Activated T-helper 1 cell treated with anti-CD3 and anti-CD28 coated beads, Interleukin-12 subunit alpha, Interleukin-12 subunit beta, Interleukin-2, Interleukin-4 antibody, amounts not matched to agents 30 ng/mL and 10 ng/mL and 1 ng/mL, durations not matched to agents 14 hours and 24 hours and 36 hours (primary cell): Measurements from ENCODE around the gene GPAT3. TPM values are rescaled to one million over a fixed set of nuclear protein-coding genes. Genes with fewer than 3 reads are reported as not detected.

Source experiments
- DNase-seq: peaks from one replicate; pipeline ENCODE4 v3.0.0; 2021; ENCODE audit warnings: low spot score
- H3K27ac Mint-ChIP-seq: one replicate; pipeline ENCODE4 v1.8.0; 2021; ENCODE audit warnings: mild to moderate bottlenecking, mixed read lengths
- H3K27me3 Mint-ChIP-seq: one replicate; pipeline ENCODE4 v1.8.0; 2022; ENCODE audit warnings: mild to moderate bottlenecking, moderate library complexity, mixed read lengths; ENCODE audit not compliant: insufficient read depth
- H3K36me3 Mint-ChIP-seq: one replicate; pipeline ENCODE4 v1.8.0; 2021; ENCODE audit warnings: low read depth, mixed read lengths
- H3K4me1 Mint-ChIP-seq: one replicate; pipeline ENCODE4 v1.8.0; 2021; ENCODE audit warnings: low read depth, mixed read lengths
- H3K4me3 Mint-ChIP-seq: one replicate; pipeline ENCODE4 v1.8.0; 2021; ENCODE audit warnings: mild to moderate bottlenecking, moderate library complexity, mixed read lengths
- H3K9me3 Mint-ChIP-seq: one replicate; pipeline ENCODE4 v1.8.0; 2021; ENCODE audit warnings: mixed read lengths
- intact Hi-C: fragments of 100-400 bp; cut with micrococcal nuclease; formaldehyde crosslinking; loops from one replicate; pipeline ENCODE4 v1.15.1; 2024
- total RNA-seq: library from RNA; stranded (reverse); gene quantifications from 2 replicates; pipeline ENCODE4 v1.2.3, GENCODE V29; 2022

Gene GPAT3
- total RNA-seq, 1 donor from 2014 or later = 5.7 TPM

DNA sequence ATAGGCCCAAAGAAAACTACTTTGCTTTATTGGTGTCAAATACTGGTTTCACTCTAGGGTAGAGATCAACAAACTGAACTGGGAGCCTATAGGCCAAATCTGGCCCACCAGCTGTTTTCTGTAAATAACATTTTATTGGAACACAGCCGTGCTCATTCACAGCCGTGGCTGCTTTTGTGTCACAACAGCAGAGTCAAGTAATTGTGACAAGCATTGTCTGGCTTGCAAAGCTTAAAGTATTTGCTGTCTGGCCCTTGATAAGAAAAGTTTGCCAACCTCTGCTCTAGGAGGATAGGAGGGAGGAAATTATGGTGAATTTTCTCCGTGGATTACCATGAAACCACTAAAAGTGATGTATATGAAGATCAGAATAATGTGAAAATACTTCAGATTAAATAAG, 53.4 kb downstream of the GPAT3 start:
- Mint-ChIP-seq H3K4me3 (no peak overlapping the region), H3K36me3 (peaks cover 1% of the 10 kb centered on the region), H3K27ac (no peak overlapping the region), H3K4me1 (no peaks in the 10 kb centered on the region), H3K27me3 (no peaks in the 10 kb centered on the region), H3K9me3 (peaks cover 4% of the 10 kb centered on the region)
- no peak for DNase-seq
- intact Hi-C loops = no loop called here

GRCh38 chr4:83591056-83591455, 55.1 kb downstream of the GPAT3 start:
- Mint-ChIP-seq H3K27ac (no peak overlapping the region), H3K36me3 (peaks cover 1% of the 10 kb centered on the region), H3K4me1 (no peaks in the 10 kb centered on the region), H3K4me3 (no peak overlapping the region), H3K9me3 (peaks cover 4% of the 10 kb centered on the region), H3K27me3 (no peaks in the 10 kb centered on the region)
- intact Hi-C loops = no loop called here
- no peak for DNase-seq

DNA sequence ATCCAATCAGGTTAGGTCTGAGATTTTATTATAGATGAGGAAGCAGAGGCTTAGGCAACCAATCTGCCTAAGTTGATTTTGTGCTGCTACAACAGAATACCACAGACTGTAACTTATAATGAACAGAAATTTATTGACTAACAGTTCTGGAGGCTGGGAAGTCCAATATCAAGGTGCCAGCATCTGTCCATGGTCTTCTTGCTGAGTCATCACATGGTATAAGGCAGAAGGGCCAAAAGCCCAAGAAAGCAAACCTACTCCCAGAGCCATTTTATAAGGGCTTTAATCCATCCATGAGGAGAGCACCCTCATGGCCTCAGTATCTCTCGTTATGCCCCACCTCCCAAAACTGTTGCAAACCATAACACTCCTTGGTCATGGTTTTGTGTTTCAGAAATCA, 55.8 kb downstream of the GPAT3 start:
- no peak for DNase-seq
- H3K4me1 Mint-ChIP-seq = no peaks in the 10 kb centered on the region
- no peak overlapping the region for H3K4me3 Mint-ChIP-seq
- H3K27me3 Mint-ChIP-seq = no peaks in the 10 kb centered on the region
- H3K9me3 Mint-ChIP-seq = peaks cover 4% of the 10 kb centered on the region
- H3K27ac Mint-ChIP-seq = no peak overlapping the region
- intact Hi-C loops = no loop called here
- peaks cover 1% of the 10 kb centered on the region for H3K36me3 Mint-ChIP-seq

DNA sequence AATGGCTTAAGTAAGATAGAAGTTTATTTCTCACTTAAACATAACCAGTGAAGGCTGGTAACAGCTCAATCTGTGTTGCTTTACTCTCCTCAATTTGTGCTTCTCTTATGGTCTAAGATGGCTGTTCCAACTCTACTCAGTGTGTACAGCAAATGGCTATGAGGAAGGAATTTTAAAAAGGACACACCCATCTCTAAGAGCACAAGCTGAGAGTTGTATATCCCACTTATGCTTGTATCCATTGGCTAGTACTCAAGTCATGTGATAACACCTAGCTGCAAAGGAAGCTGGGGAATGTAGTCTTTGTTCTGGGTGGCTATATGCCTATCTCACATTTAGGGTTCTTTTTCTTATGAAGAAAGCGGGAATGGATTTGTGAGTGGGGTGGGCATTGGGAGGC, 63.3 kb downstream of the GPAT3 start:
- H3K36me3 Mint-ChIP-seq = no peaks in the 10 kb centered on the region
- no peak for DNase-seq
- intact Hi-C loops = no loop called here
- no peak overlapping the region for H3K27ac Mint-ChIP-seq
- H3K4me1 Mint-ChIP-seq = no peaks in the 10 kb centered on the region
- no peaks in the 10 kb centered on the region for H3K9me3 Mint-ChIP-seq
- no peaks in the 10 kb centered on the region for H3K27me3 Mint-ChIP-seq
- H3K4me3 Mint-ChIP-seq = no peak overlapping the region

GRCh38 chr4:83603129-83603528, 67.2 kb downstream of the GPAT3 start:
- Mint-ChIP-seq H3K4me1 (no peaks in the 10 kb centered on the region), H3K9me3 (no peaks in the 10 kb centered on the region), H3K4me3 (no peak overlapping the region), H3K27me3 (peaks cover 16% of the 10 kb centered on the region), H3K27ac (no peak overlapping the region), H3K36me3 (no peaks in the 10 kb centered on the region)
- intact Hi-C loops = no loop called here
- no peak for DNase-seq

DNA sequence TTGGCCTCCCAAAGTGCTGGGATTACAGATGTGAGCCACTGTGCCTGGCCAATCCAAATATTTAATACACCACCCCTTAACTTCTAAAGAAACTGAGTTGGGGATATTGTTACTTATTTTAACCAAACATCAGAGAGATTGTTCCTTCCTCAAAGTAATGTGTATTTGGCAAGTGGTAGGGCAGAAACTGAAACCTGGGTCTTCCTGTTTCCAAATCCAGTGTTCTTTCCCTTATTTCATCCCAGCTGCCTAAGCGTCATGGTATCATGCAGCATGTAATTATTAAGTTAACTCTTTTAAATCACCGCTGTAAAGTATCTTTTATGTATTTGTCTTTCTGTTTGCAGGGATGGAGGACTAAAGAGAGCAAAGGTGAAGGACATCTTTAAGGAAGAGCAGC, 68.4 kb downstream of the GPAT3 start:
- peaks cover 16% of the 10 kb centered on the region for H3K27me3 Mint-ChIP-seq
- H3K9me3 Mint-ChIP-seq = no peaks in the 10 kb centered on the region
- no peak overlapping the region for H3K27ac Mint-ChIP-seq
- DNase-seq = no peak
- H3K4me3 Mint-ChIP-seq = no peak overlapping the region
- H3K4me1 Mint-ChIP-seq = no peaks in the 10 kb centered on the region
- intact Hi-C loops = no loop called here
- H3K36me3 Mint-ChIP-seq = no peaks in the 10 kb centered on the region

- no peak overlapping the region for H3K27ac Mint-ChIP-seq
- H3K9me3 Mint-ChIP-seq = no peaks in the 10 kb centered on the region
- H3K27me3 Mint-ChIP-seq = peaks cover 16% of the 10 kb centered on the region
- no peak overlapping the region for H3K4me3 Mint-ChIP-seq
- no peak for DNase-seq
- intact Hi-C loops = no loop called here
- no peaks in the 10 kb centered on the region for H3K4me1 Mint-ChIP-seq
- no peaks in the 10 kb centered on the region for H3K36me3 Mint-ChIP-seq
These were observed 69.3 kb downstream of the GPAT3 start for GRCh38 chr4:83605210-83605609.

DNA sequence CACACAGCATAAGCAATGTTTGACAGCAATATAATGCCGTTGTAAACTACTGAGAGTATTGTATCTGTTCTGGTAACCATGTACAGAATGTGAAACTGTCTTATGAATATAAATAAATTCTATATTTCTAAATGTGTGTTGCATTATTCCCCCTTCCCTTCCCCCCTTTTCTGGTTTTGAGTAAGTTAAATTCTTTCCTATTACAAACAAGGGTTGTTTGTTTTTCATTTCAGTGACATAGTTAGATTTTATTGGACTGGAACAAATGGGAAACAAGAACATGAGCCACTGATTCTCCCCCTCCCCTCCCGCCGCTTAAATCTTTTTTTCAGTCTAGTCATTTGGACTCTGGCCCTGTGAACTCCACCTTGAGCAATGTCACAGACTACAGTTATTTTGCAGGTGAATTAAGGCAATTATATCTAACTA, 69.8 kb downstream of the GPAT3 start:
- DNase-seq = no peak
- Mint-ChIP-seq H3K27me3 (peaks cover 19% of the 10 kb centered on the region), H3K27ac (no peak overlapping the region), H3K4me1 (no peaks in the 10 kb centered on the region), H3K36me3 (no peaks in the 10 kb centered on the region), H3K9me3 (no peaks in the 10 kb centered on the region), H3K4me3 (no peak overlapping the region)
- intact Hi-C loops = no loop called here

DNA sequence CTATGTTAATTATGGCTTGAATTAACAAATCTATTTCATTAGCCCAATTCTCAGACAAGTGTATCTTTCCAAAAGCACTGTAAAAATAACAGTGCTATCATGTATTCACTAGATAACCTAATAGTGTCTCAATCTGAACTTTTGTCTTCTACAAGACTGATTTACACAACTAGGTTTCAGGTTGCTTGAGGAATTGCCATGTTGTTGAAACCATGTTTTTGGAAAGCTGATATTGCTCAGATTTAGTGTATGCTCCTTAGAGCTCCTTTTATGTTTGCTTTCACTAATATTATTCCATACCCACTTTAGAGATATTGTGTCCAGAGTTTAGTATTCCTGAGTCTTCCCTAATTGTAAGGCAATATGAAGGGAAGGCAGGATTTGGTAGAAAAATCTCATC, 70.6 kb downstream of the GPAT3 start:
- Mint-ChIP-seq H3K36me3 (no peaks in the 10 kb centered on the region), H3K4me3 (no peak overlapping the region)
- intact Hi-C loops = no loop called here

DNA sequence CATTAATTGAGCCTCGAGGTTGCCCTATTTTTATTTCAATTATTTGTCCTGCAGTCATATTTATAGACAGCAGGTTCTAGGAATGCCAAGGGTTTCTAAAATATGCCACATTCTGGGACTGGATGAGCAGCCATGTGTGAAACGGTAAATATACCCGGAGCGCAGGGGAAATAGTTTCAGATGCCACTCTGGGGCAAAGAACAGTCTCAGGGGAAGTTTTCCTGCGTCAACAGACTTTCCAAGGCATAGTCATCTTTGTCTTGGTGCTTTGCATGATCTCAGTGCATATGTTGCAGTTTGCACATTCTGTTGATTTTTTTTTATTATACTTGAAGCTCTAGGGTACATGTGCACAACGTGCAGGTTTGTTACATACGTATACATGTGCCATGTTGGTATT, 71.0 kb downstream of the GPAT3 start:
- Mint-ChIP-seq H3K4me3 (no peak overlapping the region), H3K4me1 (no peaks in the 10 kb centered on the region), H3K36me3 (no peaks in the 10 kb centered on the region), H3K9me3 (no peaks in the 10 kb centered on the region), H3K27ac (no peak overlapping the region), H3K27me3 (peaks cover 19% of the 10 kb centered on the region)
- intact Hi-C loops = no loop called here
- DNase-seq = no peak

More for the DNA sequence above, 70.6 kb downstream of the GPAT3 start:
- H3K27ac Mint-ChIP-seq = no peak overlapping the region
- H3K9me3 Mint-ChIP-seq = no peaks in the 10 kb centered on the region
- DNase-seq = no peak
- H3K4me1 Mint-ChIP-seq = no peaks in the 10 kb centered on the region
- H3K27me3 Mint-ChIP-seq = peaks cover 19% of the 10 kb centered on the region

DNA sequence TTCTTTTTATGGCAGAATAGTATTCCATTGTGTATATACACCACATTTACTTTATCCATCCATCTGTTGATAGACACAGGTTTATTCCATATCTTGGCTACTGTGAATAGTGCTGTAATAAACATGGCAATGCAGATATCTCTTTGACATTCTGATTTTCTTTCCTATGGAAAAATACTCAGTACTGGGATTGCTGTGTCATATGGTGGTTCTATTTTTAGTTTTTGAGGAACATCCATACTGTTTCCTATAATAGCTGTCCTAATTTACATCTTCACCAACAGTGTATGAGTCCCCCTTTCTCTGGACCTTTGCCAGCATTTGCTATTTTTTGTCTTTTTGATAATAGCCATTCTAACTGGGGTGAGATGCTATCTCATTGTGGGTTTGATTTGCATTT, 73.5 kb downstream of the GPAT3 start:
- peaks cover 25% of the 10 kb centered on the region for H3K27me3 Mint-ChIP-seq
- H3K27ac Mint-ChIP-seq = no peak overlapping the region
- H3K4me1 Mint-ChIP-seq = no peaks in the 10 kb centered on the region
- H3K4me3 Mint-ChIP-seq = no peak overlapping the region
- no peaks in the 10 kb centered on the region for H3K36me3 Mint-ChIP-seq
- H3K9me3 Mint-ChIP-seq = peaks cover 18% of the 10 kb centered on the region
- DNase-seq = no peak
- intact Hi-C loops = no loop called here

DNA sequence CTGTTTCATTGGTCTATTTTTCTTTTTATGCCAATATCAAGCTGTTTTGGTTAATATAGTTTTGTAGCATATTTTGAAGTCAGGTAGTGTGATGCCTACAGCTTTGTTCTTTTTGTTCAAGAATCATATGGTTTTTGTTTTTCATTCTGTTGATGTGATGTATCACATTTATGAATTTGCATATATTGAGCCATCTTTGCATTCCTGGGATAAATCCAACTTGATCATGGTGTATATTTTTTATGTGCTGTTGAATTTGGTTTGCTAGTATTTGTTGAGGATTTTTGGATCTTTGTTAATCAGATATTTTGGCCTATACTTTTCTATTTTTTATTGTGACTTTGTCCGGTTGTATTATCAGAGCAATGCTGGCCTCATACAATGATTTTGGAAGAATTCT, 74.8 kb downstream of the GPAT3 start:
- Mint-ChIP-seq H3K36me3 (no peaks in the 10 kb centered on the region), H3K9me3 (peaks cover 18% of the 10 kb centered on the region), H3K27ac (no peak overlapping the region), H3K4me3 (no peak overlapping the region), H3K27me3 (peaks cover 25% of the 10 kb centered on the region), H3K4me1 (no peaks in the 10 kb centered on the region)
- intact Hi-C loops = no loop called here
- no peak for DNase-seq

DNA sequence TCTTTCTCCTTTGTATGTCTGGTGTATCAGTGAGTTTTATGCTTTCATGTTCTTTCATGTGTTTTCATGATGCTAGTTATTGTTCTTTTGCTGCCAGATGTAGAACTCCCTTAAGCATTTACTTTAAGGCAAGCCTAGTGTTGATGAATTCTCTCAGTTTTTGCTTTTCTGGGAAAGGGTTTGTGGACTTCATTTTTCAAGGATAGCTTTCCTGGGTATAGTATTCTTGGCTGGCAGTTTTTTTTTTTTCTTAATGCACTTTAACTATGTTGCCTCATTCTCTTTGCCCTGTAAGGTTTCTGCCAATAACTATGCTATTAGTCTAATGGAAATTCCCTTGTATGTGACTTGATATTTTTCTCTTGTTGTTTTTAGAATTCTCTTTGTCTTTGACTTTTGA, 77.1 kb downstream of the GPAT3 start:
- DNase-seq = no peak
- Mint-ChIP-seq H3K27ac (no peak overlapping the region), H3K4me3 (no peak overlapping the region), H3K27me3 (peaks cover 10% of the 10 kb centered on the region), H3K4me1 (no peaks in the 10 kb centered on the region), H3K9me3 (peaks cover 18% of the 10 kb centered on the region), H3K36me3 (no peaks in the 10 kb centered on the region)
- intact Hi-C loops = no loop called here

GRCh38 chr4:83613994-83614393, 78.1 kb downstream of the GPAT3 start:
- H3K4me3 Mint-ChIP-seq = no peak overlapping the region
- peaks cover 10% of the 10 kb centered on the region for H3K27me3 Mint-ChIP-seq
- intact Hi-C loops = no loop called here

More at GRCh38 chr4:83613994-83614393, 78.1 kb downstream of the GPAT3 start:
- Mint-ChIP-seq H3K9me3 (peaks cover 18% of the 10 kb centered on the region), H3K4me1 (no peaks in the 10 kb centered on the region), H3K36me3 (no peaks in the 10 kb centered on the region), H3K27ac (no peak overlapping the region)
- DNase-seq = no peak
